ENCODE data around the gene KRTAP2-3. TPM values are rescaled to one million over a fixed set of nuclear protein-coding genes. Genes with fewer than 3 reads are reported as not detected.
"Not testable (repeated sequence)": the region's sequence is repeated elsewhere in the genome, so short reads cannot be mapped to it uniquely, and the experiment has no call there.

Gene KRTAP2-3
- total RNA-seq, 1 donor from 2014 or later = not detected

GRCh38 chr17:41054025-41054424 is 5.9 kb downstream of the KRTAP2-3 start:
- Histone ChIP-seq H3K4me3 (no peak overlapping the region), H3K9me3 (no peaks in the 10 kb centered on the region), H3K27ac (no peak overlapping the region), H3K36me3 (no peaks in the 10 kb centered on the region), H3K27me3 (no peaks in the 10 kb centered on the region), H3K4me1 (no peaks in the 10 kb centered on the region)
- no peak for DNase-seq (ENCODE audit: extremely low spot score in 2 of 2)
- intact Hi-C loops (cut with DNase I) = no loop called here
- TF ChIP-seq POLR2A (IDR thresholded peaks at IDR 0.05) (no peak), POLR2AphosphoS5 (IDR thresholded peaks at IDR 0.05; ENCODE audit: insufficient read depth in 1 of 2, low read depth in 1 of 2) (no peak), CTCF (IDR thresholded peaks at IDR 0.05) (no peak)

GRCh38 chr17:41052566-41052965 is 7.3 kb downstream of the KRTAP2-3 start:
- no peak for DNase-seq (ENCODE audit: extremely low spot score in 2 of 2)
- Histone ChIP-seq H3K36me3 (no peaks in the 10 kb centered on the region), H3K27ac (no peak overlapping the region), H3K27me3 (no peaks in the 10 kb centered on the region), H3K4me1 (no peaks in the 10 kb centered on the region), H3K4me3 (no peak overlapping the region), H3K9me3 (no peaks in the 10 kb centered on the region)
- no peak for TF ChIP-seq POLR2AphosphoS5 (IDR thresholded peaks at IDR 0.05; ENCODE audit: insufficient read depth in 1 of 2, low read depth in 1 of 2)
- TF ChIP-seq CTCF (IDR thresholded peaks at IDR 0.05) = no peak
- TF ChIP-seq POLR2A (IDR thresholded peaks at IDR 0.05) = no peak
- intact Hi-C loops (cut with DNase I) = no loop called here

- Histone ChIP-seq H3K9me3 (no peaks in the 10 kb centered on the region), H3K4me3 (no peak overlapping the region), H3K27me3 (no peaks in the 10 kb centered on the region), H3K27ac (no peak overlapping the region), H3K36me3 (no peaks in the 10 kb centered on the region), H3K4me1 (no peaks in the 10 kb centered on the region)
- TF ChIP-seq POLR2A (IDR thresholded peaks at IDR 0.05) (no peak), CTCF (IDR thresholded peaks at IDR 0.05) (no peak), POLR2AphosphoS5 (IDR thresholded peaks at IDR 0.05; ENCODE audit: insufficient read depth in 1 of 2, low read depth in 1 of 2) (no peak)
- no peak for DNase-seq (ENCODE audit: extremely low spot score in 2 of 2)
- intact Hi-C loops (cut with DNase I) = no loop called here
Measured at GRCh38 chr17:41049110-41049509, 10.8 kb downstream of the KRTAP2-3 start.

GRCh38 chr17:41048441-41048840 is 11.5 kb downstream of the KRTAP2-3 start:
- TF ChIP-seq POLR2AphosphoS5 (IDR thresholded peaks at IDR 0.05; ENCODE audit: insufficient read depth in 1 of 2, low read depth in 1 of 2) (no peak), CTCF (IDR thresholded peaks at IDR 0.05) (no peak), POLR2A (IDR thresholded peaks at IDR 0.05) (no peak)
- no peaks in the 10 kb centered on the region for H3K27me3 ChIP-seq
- H3K4me3 ChIP-seq = no peak overlapping the region
- no peaks in the 10 kb centered on the region for H3K9me3 ChIP-seq
- H3K27ac ChIP-seq = no peak overlapping the region
- intact Hi-C loops (cut with DNase I) = no loop called here
- no peaks in the 10 kb centered on the region for H3K36me3 ChIP-seq
- DNase-seq (ENCODE audit: extremely low spot score in 2 of 2) = no peak
- no peaks in the 10 kb centered on the region for H3K4me1 ChIP-seq

- H3K27ac ChIP-seq; H3K36me3 ChIP-seq; H3K9me3 ChIP-seq; intact Hi-C loops (cut with DNase I); H3K4me3 ChIP-seq; H3K27me3 ChIP-seq; H3K4me1 ChIP-seq; DNase-seq (ENCODE audit: extremely low spot score in 2 of 2): not testable (repeated sequence)
Measured at GRCh38 chr17:41046735-41047465, 13.0 kb downstream of the KRTAP2-3 start, which contains the start of gene KRTAP2-1. KRTAP2-1 (minus strand) TSS chr17:41047316; CDS start chr17:41047267, 49 bp downstream.
